K562 (cell line): ENCODE results near the gene DCTD. TPM values are rescaled to one million over a fixed set of nuclear protein-coding genes. Genes with fewer than 3 reads are reported as not detected.

Experiments
- BMI1 ChIP-seq: fragments of 150-350 bp; IDR thresholded peaks from 2 replicates; pipeline ENCODE4 v1.6.1; 2014; ENCODE audit warnings: low read length
- CCNT2 ChIP-seq: IDR thresholded peaks from 2 replicates; pipeline ENCODE4 v1.6.1; 2011; ENCODE audit warnings: borderline replicate concordance, low read depth, mild to moderate bottlenecking, moderate library complexity, mixed read lengths, low read length; ENCODE audit not compliant: insufficient read length; ENCODE audit errors: extremely low read depth
- CHCHD3 ChIP-seq: fragments of 250-450 bp; sonication (Bioruptor Pico); IDR thresholded peaks from 2 replicates; pipeline ENCODE4 v2.1.2; 2022; ENCODE audit warnings: mild to moderate bottlenecking
- EZH2 ChIP-seq: IDR thresholded peaks from 2 replicates; pipeline ENCODE4 v1.6.1; 2012; ENCODE audit warnings: low read depth, mild to moderate bottlenecking, inconsistent platforms, low read length, borderline replicate concordance
- GABPA ChIP-seq: fragments of 200-800 bp; sonication (Bioruptor generic); conservative IDR thresholded peaks from 2 replicates; pipeline ENCODE4 v1.6.1; 2016; ENCODE audit warnings: low read depth, missing genetic modification characterization, missing compliant biosample characterization
- ILK ChIP-seq: fragments of 450-650 bp; IDR thresholded peaks from 2 replicates; pipeline ENCODE4 v1.6.1; 2016; ENCODE audit warnings: missing genetic modification characterization, low read depth, mild to moderate bottlenecking, missing compliant biosample characterization, moderate library complexity, borderline replicate concordance
- MECOM ChIP-seq: fragments of 250-450 bp; sonication (Bioruptor Pico); IDR thresholded peaks from 2 replicates; pipeline ENCODE4 v1.8.0; 2022; ENCODE audit warnings: inconsistent platforms
- MEF2A ChIP-seq: IDR thresholded peaks from 2 replicates; pipeline ENCODE4 v1.6.1; 2011; ENCODE audit warnings: low read depth, mild to moderate bottlenecking, low read length, moderate library complexity; ENCODE audit not compliant: control insufficient read depth
- MYNN ChIP-seq, 2 experiments: sonication (generic); formaldehyde crosslinking in 1 of 2; IDR thresholded peaks; 2 replicates each; pipeline versions ENCODE4 v1.5.0 to v1.6.1; 2016 to 2020; ENCODE audit warnings: antibody characterized with exemption in 1 of 2, missing genetic modification reagents in 1 of 2
- NFE2 ChIP-seq: IDR thresholded peaks from 2 replicates; pipeline ENCODE4 v1.6.1; 2014; ENCODE audit warnings: antibody characterized with exemption, low read depth
- NFRKB ChIP-seq: fragments of 450-650 bp; IDR thresholded peaks from 2 replicates; pipeline ENCODE4 v1.6.1; 2016; ENCODE audit warnings: low read depth
- NFXL1 ChIP-seq: fragments of 450-650 bp; formaldehyde crosslinking; IDR thresholded peaks from 2 replicates; pipeline ENCODE4 v1.4.0; 2021; ENCODE audit warnings: mild to moderate bottlenecking
- TBL1XR1 ChIP-seq, 2 experiments: IDR thresholded peaks; 2 replicates each; pipeline ENCODE4 v1.6.1; 2012; ENCODE audit warnings: improper control_type of control experiment in 2 of 2, low read length in 2 of 2, mild to moderate bottlenecking in 1 of 2
- ZBTB1 ChIP-seq: sonication (generic); formaldehyde crosslinking; IDR thresholded peaks from 2 replicates; pipeline ENCODE4 v1.8.1; 2023; ENCODE audit warnings: missing genetic modification reagents, low read depth, mild to moderate bottlenecking, borderline replicate concordance
- ZNF165 ChIP-seq: fragments of 250-450 bp; sonication (Bioruptor Pico); IDR thresholded peaks from 2 replicates; pipeline ENCODE4 v1.4.0; 2020; ENCODE audit warnings: borderline replicate concordance
- ZNF583 ChIP-seq: fragments of 250-450 bp; sonication (Bioruptor Pico); IDR thresholded peaks from 2 replicates; pipeline ENCODE4 v1.4.0; 2020
- polyA plus RNA-seq, 8 experiments: library from polyadenylated mRNA; depleted of rRNA in 4 of 8; stranded (reverse) in 5 of 8; unstranded in 3 of 8; fragments of >200 nt; fragmentation: Nextera tagmentation in 2 of 8; fragmentation: Illumina TruSeq in 1 of 8; extraction: Ambion mirVana in 2 of 8; extraction: Trizol in 1 of 8; gene quantifications; 2 replicates each; pipeline versions ENCODE4 v1.2.1 to v1.2.3, GENCODE V29; 2011 to 2014; ENCODE audit warnings: inconsistent platforms in 1 of 8, missing spikeins in 1 of 8
- total RNA-seq, 7 experiments: library from RNA; depleted of rRNA in 6 of 7; stranded (reverse); fragments of >200 nt in 6 of 7; fragmentation: Illumina TruSeq in 2 of 7; extraction: Trizol in 2 of 7; gene quantifications; 2 replicates each; pipeline versions ENCODE4 v1.2.1 to v1.2.3, GENCODE V29; 2011 to 2021; ENCODE audit warnings: low replicate concordance in 1 of 7
- TF ChIP-seq, protein P1 (sequence below): fragments of 250-450 bp; sonication (Bioruptor Pico); IDR thresholded peaks from 2 replicates; pipeline ENCODE4 v1.9.0; 2021; ENCODE audit warnings: mild to moderate bottlenecking, inconsistent platforms
- TF ChIP-seq, protein P2 (sequence below): sonication (generic); formaldehyde crosslinking; IDR thresholded peaks from 2 replicates; pipeline ENCODE4 v1.8.0; 2022; ENCODE audit warnings: missing genetic modification reagents, mild to moderate bottlenecking, borderline replicate concordance
- TF ChIP-seq, protein P3 (sequence below): fragments of 450-650 bp; IDR thresholded peaks from 2 replicates; pipeline ENCODE4 v1.6.1; 2016; ENCODE audit warnings: missing biosample characterization, missing genetic modification characterization
- TF ChIP-seq, protein P4 (sequence below), 2 experiments: fragments of 200-800 bp in 1 of 2; sonication (Bioruptor generic) in 1 of 2; sonication (generic) in 1 of 2; formaldehyde crosslinking in 1 of 2; IDR thresholded peaks in 1 of 2; conservative IDR thresholded peaks in 1 of 2; 2 replicates each; pipeline versions ENCODE4 v1.5.0 to v1.6.1; 2016 to 2020; ENCODE audit warnings: missing compliant biosample characterization in 1 of 2, missing genetic modification characterization in 1 of 2, missing genetic modification reagents in 1 of 2

Gene DCTD
- total and polyA plus RNA-seq, 9 of the 15 experiments (the other 6 are each of a cell fraction or from before 2014, with no cell fraction given), result 38.7 to 114 (median 76.5) TPM

DNA sequence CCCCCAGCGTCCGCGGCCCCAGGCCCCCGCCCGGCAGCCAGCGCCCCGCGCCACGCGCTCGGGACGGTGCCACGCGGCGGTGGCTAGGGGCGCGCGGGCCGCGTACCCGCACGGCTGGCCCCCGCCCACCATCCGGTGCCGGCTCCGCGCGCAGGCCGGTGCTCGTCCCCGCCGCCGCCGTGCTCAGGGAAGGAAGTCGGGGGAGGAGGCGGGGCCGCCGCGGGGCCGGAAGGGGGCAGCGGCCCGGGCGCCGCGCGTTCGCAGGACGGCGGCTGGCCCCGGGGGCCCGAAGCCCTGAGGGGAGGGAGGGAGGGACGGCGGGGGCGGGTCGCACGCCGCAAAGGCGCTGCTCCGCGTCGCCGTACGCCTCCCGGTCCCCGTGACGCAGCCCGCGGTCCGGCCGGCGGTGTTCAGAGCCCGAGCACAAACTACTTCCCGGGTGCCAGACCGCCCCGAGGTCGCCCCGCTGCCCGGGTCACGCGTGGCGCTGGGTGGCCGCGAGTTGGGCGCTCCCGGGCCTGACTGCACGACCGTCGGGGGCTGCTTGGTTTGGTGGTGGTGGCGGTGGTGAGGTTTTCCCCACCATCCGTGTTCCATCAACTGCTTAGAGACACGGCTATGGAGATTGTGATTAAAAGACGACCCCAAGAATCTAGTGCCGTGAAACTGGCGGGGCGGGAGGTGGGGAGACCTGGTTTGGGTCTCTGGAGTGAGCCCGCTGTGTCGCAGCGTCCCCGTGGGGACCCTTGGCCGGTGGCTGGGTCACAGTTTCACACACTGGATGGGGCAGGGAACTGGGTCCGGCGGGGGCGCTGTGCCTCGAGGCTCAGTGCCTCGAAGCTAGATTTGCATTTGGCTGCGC lies at the start of gene DCTD (continued):
- TF ChIP-seq MYNN (IDR thresholded peaks at IDR 0.05), result no peak
- TF ChIP-seq MYNN (CRISPR knock-in tag; IDR thresholded peaks at IDR 0.05), result no peak
- no peak for TF ChIP-seq EZH2
- TF ChIP-seq BMI1, result no peak
- TF ChIP-seq, protein P1, sequence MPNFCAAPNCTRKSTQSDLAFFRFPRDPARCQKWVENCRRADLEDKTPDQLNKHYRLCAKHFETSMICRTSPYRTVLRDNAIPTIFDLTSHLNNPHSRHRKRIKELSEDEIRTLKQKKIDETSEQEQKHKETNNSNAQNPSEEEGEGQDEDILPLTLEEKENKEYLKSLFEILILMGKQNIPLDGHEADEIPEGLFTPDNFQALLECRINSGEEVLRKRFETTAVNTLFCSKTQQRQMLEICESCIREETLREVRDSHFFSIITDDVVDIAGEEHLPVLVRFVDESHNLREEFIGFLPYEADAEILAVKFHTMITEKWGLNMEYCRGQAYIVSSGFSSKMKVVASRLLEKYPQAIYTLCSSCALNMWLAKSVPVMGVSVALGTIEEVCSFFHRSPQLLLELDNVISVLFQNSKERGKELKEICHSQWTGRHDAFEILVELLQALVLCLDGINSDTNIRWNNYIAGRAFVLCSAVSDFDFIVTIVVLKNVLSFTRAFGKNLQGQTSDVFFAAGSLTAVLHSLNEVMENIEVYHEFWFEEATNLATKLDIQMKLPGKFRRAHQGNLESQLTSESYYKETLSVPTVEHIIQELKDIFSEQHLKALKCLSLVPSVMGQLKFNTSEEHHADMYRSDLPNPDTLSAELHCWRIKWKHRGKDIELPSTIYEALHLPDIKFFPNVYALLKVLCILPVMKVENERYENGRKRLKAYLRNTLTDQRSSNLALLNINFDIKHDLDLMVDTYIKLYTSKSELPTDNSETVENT (CRISPR knock-in tag), result no peak; the same call in 1 of the 2 replicates
- no peak for TF ChIP-seq CHCHD3 (CRISPR knock-in tag)
- TF ChIP-seq, protein P2, sequence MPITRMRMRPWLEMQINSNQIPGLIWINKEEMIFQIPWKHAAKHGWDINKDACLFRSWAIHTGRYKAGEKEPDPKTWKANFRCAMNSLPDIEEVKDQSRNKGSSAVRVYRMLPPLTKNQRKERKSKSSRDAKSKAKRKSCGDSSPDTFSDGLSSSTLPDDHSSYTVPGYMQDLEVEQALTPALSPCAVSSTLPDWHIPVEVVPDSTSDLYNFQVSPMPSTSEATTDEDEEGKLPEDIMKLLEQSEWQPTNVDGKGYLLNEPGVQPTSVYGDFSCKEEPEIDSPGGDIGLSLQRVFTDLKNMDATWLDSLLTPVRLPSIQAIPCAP, result no peak
- no peak for TF ChIP-seq ZNF165 (CRISPR knock-in tag)
- TF ChIP-seq ZNF583 (CRISPR knock-in tag), result no peak
- TF ChIP-seq NFE2, result no peak
- TF ChIP-seq GABPA (tag), result peak; percentile 87
- peak; percentile 26 for TF ChIP-seq CCNT2
- no peak for TF ChIP-seq MEF2A
- TF ChIP-seq NFXL1, result no peak
- TF ChIP-seq MECOM, result no peak
- TF ChIP-seq ILK (tag), result no peak
- TF ChIP-seq, protein P3, sequence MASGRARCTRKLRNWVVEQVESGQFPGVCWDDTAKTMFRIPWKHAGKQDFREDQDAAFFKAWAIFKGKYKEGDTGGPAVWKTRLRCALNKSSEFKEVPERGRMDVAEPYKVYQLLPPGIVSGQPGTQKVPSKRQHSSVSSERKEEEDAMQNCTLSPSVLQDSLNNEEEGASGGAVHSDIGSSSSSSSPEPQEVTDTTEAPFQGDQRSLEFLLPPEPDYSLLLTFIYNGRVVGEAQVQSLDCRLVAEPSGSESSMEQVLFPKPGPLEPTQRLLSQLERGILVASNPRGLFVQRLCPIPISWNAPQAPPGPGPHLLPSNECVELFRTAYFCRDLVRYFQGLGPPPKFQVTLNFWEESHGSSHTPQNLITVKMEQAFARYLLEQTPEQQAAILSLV (tag), result no peak
- peak; percentile 79 for TF ChIP-seq ZBTB1 (CRISPR knock-in tag)
- no peak for TF ChIP-seq TBL1XR1 (IDR thresholded peaks at IDR 0.05; ENCODE audit: low read length in 2 of 2)
- TF ChIP-seq, protein P4, sequence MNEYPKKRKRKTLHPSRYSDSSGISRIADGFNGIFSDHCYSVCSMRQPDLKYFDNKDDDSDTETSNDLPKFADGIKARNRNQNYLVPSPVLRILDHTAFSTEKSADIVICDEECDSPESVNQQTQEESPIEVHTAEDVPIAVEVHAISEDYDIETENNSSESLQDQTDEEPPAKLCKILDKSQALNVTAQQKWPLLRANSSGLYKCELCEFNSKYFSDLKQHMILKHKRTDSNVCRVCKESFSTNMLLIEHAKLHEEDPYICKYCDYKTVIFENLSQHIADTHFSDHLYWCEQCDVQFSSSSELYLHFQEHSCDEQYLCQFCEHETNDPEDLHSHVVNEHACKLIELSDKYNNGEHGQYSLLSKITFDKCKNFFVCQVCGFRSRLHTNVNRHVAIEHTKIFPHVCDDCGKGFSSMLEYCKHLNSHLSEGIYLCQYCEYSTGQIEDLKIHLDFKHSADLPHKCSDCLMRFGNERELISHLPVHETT (CRISPR knock-in tag; conservative IDR thresholded peaks at IDR 0.05 in 1 of 2, IDR thresholded peaks at IDR 0.05 in 1 of 2), result peak in 1 of 2 experiments; percentile 98; a peak in 2 of 4 replicates
- TF ChIP-seq NFRKB, result 0 out of 2 replicates have a peak, but pooled peaks have one; percentile 34
